ENCODE measurements around the gene CPT1A.

DNA sequence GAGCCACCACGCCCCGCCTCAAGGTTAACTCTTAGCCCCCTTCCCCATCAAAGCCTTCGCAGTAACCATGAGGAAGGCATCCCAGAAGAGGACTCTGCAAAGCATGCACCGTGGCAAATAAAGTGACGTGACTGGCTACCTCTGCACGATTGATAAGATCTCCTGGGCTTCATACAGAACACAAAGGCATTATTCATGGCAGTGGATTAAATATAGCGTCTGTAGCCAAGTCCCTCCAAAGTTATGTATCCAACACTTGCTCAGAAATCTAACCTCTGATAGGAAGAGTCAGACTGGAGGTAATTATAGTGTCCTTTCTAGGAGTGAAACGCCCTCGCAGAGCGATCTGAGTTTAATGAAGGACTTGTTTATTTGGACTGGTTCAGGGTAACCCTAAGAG, 22.4 kb downstream of the CPT1A start:
- TF ChIP-seq, protein P1, sequence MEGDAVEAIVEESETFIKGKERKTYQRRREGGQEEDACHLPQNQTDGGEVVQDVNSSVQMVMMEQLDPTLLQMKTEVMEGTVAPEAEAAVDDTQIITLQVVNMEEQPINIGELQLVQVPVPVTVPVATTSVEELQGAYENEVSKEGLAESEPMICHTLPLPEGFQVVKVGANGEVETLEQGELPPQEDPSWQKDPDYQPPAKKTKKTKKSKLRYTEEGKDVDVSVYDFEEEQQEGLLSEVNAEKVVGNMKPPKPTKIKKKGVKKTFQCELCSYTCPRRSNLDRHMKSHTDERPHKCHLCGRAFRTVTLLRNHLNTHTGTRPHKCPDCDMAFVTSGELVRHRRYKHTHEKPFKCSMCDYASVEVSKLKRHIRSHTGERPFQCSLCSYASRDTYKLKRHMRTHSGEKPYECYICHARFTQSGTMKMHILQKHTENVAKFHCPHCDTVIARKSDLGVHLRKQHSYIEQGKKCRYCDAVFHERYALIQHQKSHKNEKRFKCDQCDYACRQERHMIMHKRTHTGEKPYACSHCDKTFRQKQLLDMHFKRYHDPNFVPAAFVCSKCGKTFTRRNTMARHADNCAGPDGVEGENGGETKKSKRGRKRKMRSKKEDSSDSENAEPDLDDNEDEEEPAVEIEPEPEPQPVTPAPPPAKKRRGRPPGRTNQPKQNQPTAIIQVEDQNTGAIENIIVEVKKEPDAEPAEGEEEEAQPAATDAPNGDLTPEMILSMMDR (IDR thresholded peaks at IDR 0.05; ENCODE audit: insufficient read depth, low read length, poor library complexity, severe bottlenecking): no peak
- TF ChIP-seq EZH2phosphoT487 (conservative IDR thresholded peaks at IDR 0.05; ENCODE audit: low read length): no peak
